GM10266 (cell line): ENCODE measurements around the gene TXN.
A peak's percentile ranks its signal among the peaks of the same experiment; 100 is the strongest.
"Not testable (repeated sequence)": the region's sequence is repeated elsewhere in the genome, so short reads cannot be mapped to it uniquely, and the experiment has no call there.

Experiments used
- DNase-seq: peaks from one replicate; pipeline ENCODE4 v3.0.0; 2012; ENCODE audit errors: extremely low spot score
- CTCF ChIP-seq: IDR thresholded peaks from 2 replicates; pipeline ENCODE4 v1.5.1; 2012; ENCODE audit warnings: mild to moderate bottlenecking, low read depth; ENCODE audit not compliant: control insufficient read depth, insufficient read depth; ENCODE audit errors: missing control alignments

Gene TXN

GRCh38 chr9:110208031-110208430, 48.3 kb downstream of the TXN start, which contains the start of gene C9orf152:
TSS of gene C9orf152 (minus strand) at chr9:110208159. CDS start at chr9:110207579, 580 bp downstream.
- DNase-seq, result no peak
- no peak for TF ChIP-seq CTCF

- no peak for DNase-seq
- no peak for TF ChIP-seq CTCF
Observed at GRCh38 chr9:110207071-110207641, 49.2 kb downstream of the TXN start.

- DNase-seq, result no peak
- TF ChIP-seq CTCF, result no peak
Observed at GRCh38 chr9:110206389-110206788, 49.9 kb downstream of the TXN start.

- not testable (repeated sequence) for DNase-seq
Observed at GRCh38 chr9:110205612-110206011, 50.7 kb downstream of the TXN start.

GRCh38 chr9:110202232-110202631, 54.1 kb downstream of the TXN start:
- DNase-seq, result no peak
- TF ChIP-seq CTCF, result no peak

- no peak for TF ChIP-seq CTCF
Observed at GRCh38 chr9:110199643-110200042, 56.7 kb downstream of the TXN start.

GRCh38 chr9:110198357-110198756, 58.0 kb downstream of the TXN start:
- no peak for DNase-seq
- no peak for TF ChIP-seq CTCF

More at GRCh38 chr9:110199643-110200042, 56.7 kb downstream of the TXN start:
- no peak for DNase-seq

- no peak for DNase-seq
- TF ChIP-seq CTCF, result peak; percentile 15
Observed at GRCh38 chr9:110197330-110198187, 58.7 kb downstream of the TXN start.

GRCh38 chr9:110196084-110196499, 60.2 kb downstream of the TXN start:
- DNase-seq, result not testable (repeated sequence)
